ENCODE results near the gene MTG2.

MTG2 gene
- 11.2 to 21.5 (median 12.4) reads per million in 3 donors for total RNA-seq

- H3K36me3 ChIP-seq (ENCODE audit: control insufficient read depth, insufficient read depth, low read length): no peaks in the 10 kb centered on the region
- peaks cover 11% of the 10 kb centered on the region for H3K4me1 ChIP-seq (ENCODE audit: control insufficient read depth, insufficient read depth, low read length, poor library complexity, severe bottlenecking)
- no peaks in the 10 kb centered on the region for H3K9me3 ChIP-seq (ENCODE audit: control insufficient read depth, low read length)
- H3K27me3 ChIP-seq (replicated peaks; ENCODE audit: control insufficient read depth, insufficient read depth, low read length, poor library complexity, severe bottlenecking): no peaks in the 10 kb centered on the region
- H3K27ac ChIP-seq (ENCODE audit: insufficient read depth, low read length, poor library complexity, severe bottlenecking): peak within 1 kb of the TSS; percentile 86
- DNase-seq: peak; percentile 88 to 94 (median 89)
- H3K4me3 ChIP-seq (ENCODE audit: insufficient read depth, low read depth, low read length, poor library complexity, severe bottlenecking): peak within 1 kb of the TSS; percentile 94
Measured at GRCh38 chr20:62182469-62183425, at the start of gene MTG2. Gene MTG2 (plus strand): TSS chr20:62183028. CDS start chr20:62193421, 10,393 bp downstream.

- Histone ChIP-seq H3K27me3 (replicated peaks; ENCODE audit: control insufficient read depth, insufficient read depth, low read length, poor library complexity, severe bottlenecking) (no peaks in the 10 kb centered on the region), H3K27ac (ENCODE audit: insufficient read depth, low read length, poor library complexity, severe bottlenecking) (peak overlapping the region; percentile 31), H3K4me3 (ENCODE audit: insufficient read depth, low read depth, low read length, poor library complexity, severe bottlenecking) (no peak overlapping the region), H3K36me3 (ENCODE audit: control insufficient read depth, insufficient read depth, low read length) (peaks cover 94% of the 10 kb centered on the region), H3K9me3 (ENCODE audit: control insufficient read depth, low read length) (no peaks in the 10 kb centered on the region), H3K4me1 (ENCODE audit: control insufficient read depth, insufficient read depth, low read length, poor library complexity, severe bottlenecking) (no peaks in the 10 kb centered on the region)
- DNase-seq: no peak
Measured at GRCh38 chr20:62133051-62133845, 49.6 kb upstream of the MTG2 start.

GRCh38 chr20:62133864-62134263 is 49.0 kb upstream of the MTG2 start:
- Histone ChIP-seq H3K27ac (ENCODE audit: insufficient read depth, low read length, poor library complexity, severe bottlenecking) (no peak overlapping the region), H3K27me3 (replicated peaks; ENCODE audit: control insufficient read depth, insufficient read depth, low read length, poor library complexity, severe bottlenecking) (no peaks in the 10 kb centered on the region), H3K4me3 (ENCODE audit: insufficient read depth, low read depth, low read length, poor library complexity, severe bottlenecking) (no peak overlapping the region), H3K9me3 (ENCODE audit: control insufficient read depth, low read length) (no peaks in the 10 kb centered on the region), H3K4me1 (ENCODE audit: control insufficient read depth, insufficient read depth, low read length, poor library complexity, severe bottlenecking) (no peaks in the 10 kb centered on the region), H3K36me3 (ENCODE audit: control insufficient read depth, insufficient read depth, low read length) (peaks cover 94% of the 10 kb centered on the region)
- no peak for DNase-seq

- Histone ChIP-seq H3K4me1 (ENCODE audit: control insufficient read depth, insufficient read depth, low read length, poor library complexity, severe bottlenecking) (no peaks in the 10 kb centered on the region), H3K27me3 (replicated peaks; ENCODE audit: control insufficient read depth, insufficient read depth, low read length, poor library complexity, severe bottlenecking) (no peaks in the 10 kb centered on the region), H3K9me3 (ENCODE audit: control insufficient read depth, low read length) (no peaks in the 10 kb centered on the region), H3K4me3 (ENCODE audit: insufficient read depth, low read depth, low read length, poor library complexity, severe bottlenecking) (no peak overlapping the region), H3K27ac (ENCODE audit: insufficient read depth, low read length, poor library complexity, severe bottlenecking) (no peak overlapping the region), H3K36me3 (ENCODE audit: control insufficient read depth, insufficient read depth, low read length) (peaks cover 94% of the 10 kb centered on the region)
- DNase-seq: no peak
Measured at GRCh38 chr20:62134735-62135231, 48.0 kb upstream of the MTG2 start.

- no peaks in the 10 kb centered on the region for H3K27me3 ChIP-seq (replicated peaks; ENCODE audit: control insufficient read depth, insufficient read depth, low read length, poor library complexity, severe bottlenecking)
- peaks cover 92% of the 10 kb centered on the region for H3K36me3 ChIP-seq (ENCODE audit: control insufficient read depth, insufficient read depth, low read length)
- H3K4me1 ChIP-seq (ENCODE audit: control insufficient read depth, insufficient read depth, low read length, poor library complexity, severe bottlenecking): peaks cover under 1% of the 10 kb centered on the region
- H3K27ac ChIP-seq (ENCODE audit: insufficient read depth, low read length, poor library complexity, severe bottlenecking): no peak overlapping the region
- no peak overlapping the region for H3K4me3 ChIP-seq (ENCODE audit: insufficient read depth, low read depth, low read length, poor library complexity, severe bottlenecking)
- no peak for DNase-seq
- no peaks in the 10 kb centered on the region for H3K9me3 ChIP-seq (ENCODE audit: control insufficient read depth, low read length)
Measured at GRCh38 chr20:62135573-62136266, 47.1 kb upstream of the MTG2 start.

GRCh38 chr20:62136283-62137091 is 46.3 kb upstream of the MTG2 start:
- Histone ChIP-seq H3K27ac (ENCODE audit: insufficient read depth, low read length, poor library complexity, severe bottlenecking) (no peak overlapping the region), H3K36me3 (ENCODE audit: control insufficient read depth, insufficient read depth, low read length) (peaks cover 86% of the 10 kb centered on the region)
- peak; percentile 33 to 52 (median 46) for DNase-seq

GRCh38 chr20:62137092-62137384 is 45.8 kb upstream of the MTG2 start:
- peaks cover 80% of the 10 kb centered on the region for H3K36me3 ChIP-seq (ENCODE audit: control insufficient read depth, insufficient read depth, low read length)
- no peak for DNase-seq
- H3K9me3 ChIP-seq (ENCODE audit: control insufficient read depth, low read length): no peaks in the 10 kb centered on the region
- no peak overlapping the region for H3K27ac ChIP-seq (ENCODE audit: insufficient read depth, low read length, poor library complexity, severe bottlenecking)
- H3K4me3 ChIP-seq (ENCODE audit: insufficient read depth, low read depth, low read length, poor library complexity, severe bottlenecking): no peak overlapping the region
- peaks cover 14% of the 10 kb centered on the region for H3K4me1 ChIP-seq (ENCODE audit: control insufficient read depth, insufficient read depth, low read length, poor library complexity, severe bottlenecking)
- no peaks in the 10 kb centered on the region for H3K27me3 ChIP-seq (replicated peaks; ENCODE audit: control insufficient read depth, insufficient read depth, low read length, poor library complexity, severe bottlenecking)

More at GRCh38 chr20:62136283-62137091, 46.3 kb upstream of the MTG2 start:
- H3K4me3 ChIP-seq (ENCODE audit: insufficient read depth, low read depth, low read length, poor library complexity, severe bottlenecking): no peak overlapping the region
- peaks cover 9% of the 10 kb centered on the region for H3K4me1 ChIP-seq (ENCODE audit: control insufficient read depth, insufficient read depth, low read length, poor library complexity, severe bottlenecking)
- H3K27me3 ChIP-seq (replicated peaks; ENCODE audit: control insufficient read depth, insufficient read depth, low read length, poor library complexity, severe bottlenecking): no peaks in the 10 kb centered on the region
- no peaks in the 10 kb centered on the region for H3K9me3 ChIP-seq (ENCODE audit: control insufficient read depth, low read length)

- Histone ChIP-seq H3K27ac (ENCODE audit: insufficient read depth, low read length, poor library complexity, severe bottlenecking) (no peak overlapping the region), H3K4me3 (ENCODE audit: insufficient read depth, low read depth, low read length, poor library complexity, severe bottlenecking) (no peak overlapping the region), H3K27me3 (replicated peaks; ENCODE audit: control insufficient read depth, insufficient read depth, low read length, poor library complexity, severe bottlenecking) (no peaks in the 10 kb centered on the region), H3K36me3 (ENCODE audit: control insufficient read depth, insufficient read depth, low read length) (peaks cover 74% of the 10 kb centered on the region), H3K9me3 (ENCODE audit: control insufficient read depth, low read length) (no peaks in the 10 kb centered on the region), H3K4me1 (ENCODE audit: control insufficient read depth, insufficient read depth, low read length, poor library complexity, severe bottlenecking) (peaks cover 15% of the 10 kb centered on the region)
- DNase-seq: no peak
Measured at GRCh38 chr20:62137478-62138203, 45.2 kb upstream of the MTG2 start.

GRCh38 chr20:62138204-62138543 is 44.7 kb upstream of the MTG2 start:
- Histone ChIP-seq H3K27me3 (replicated peaks; ENCODE audit: control insufficient read depth, insufficient read depth, low read length, poor library complexity, severe bottlenecking) (no peaks in the 10 kb centered on the region), H3K27ac (ENCODE audit: insufficient read depth, low read length, poor library complexity, severe bottlenecking) (no peak overlapping the region), H3K9me3 (ENCODE audit: control insufficient read depth, low read length) (no peaks in the 10 kb centered on the region), H3K4me3 (ENCODE audit: insufficient read depth, low read depth, low read length, poor library complexity, severe bottlenecking) (no peak overlapping the region), H3K36me3 (ENCODE audit: control insufficient read depth, insufficient read depth, low read length) (peaks cover 69% of the 10 kb centered on the region), H3K4me1 (ENCODE audit: control insufficient read depth, insufficient read depth, low read length, poor library complexity, severe bottlenecking) (peaks cover 15% of the 10 kb centered on the region)
- no peak for DNase-seq

Measured in effector memory CD4-positive, alpha-beta T cell (primary cell).